CMK (cell line): ENCODE measurements around the gene OPA1.
A peak's percentile ranks its signal among the peaks of the same experiment; 100 is the strongest.

Experiments used
- DNase-seq: peaks from one replicate; pipeline ENCODE4 v3.0.0-alpha.2; 2010; ENCODE audit warnings: low read depth

The OPA1 gene, protein sequence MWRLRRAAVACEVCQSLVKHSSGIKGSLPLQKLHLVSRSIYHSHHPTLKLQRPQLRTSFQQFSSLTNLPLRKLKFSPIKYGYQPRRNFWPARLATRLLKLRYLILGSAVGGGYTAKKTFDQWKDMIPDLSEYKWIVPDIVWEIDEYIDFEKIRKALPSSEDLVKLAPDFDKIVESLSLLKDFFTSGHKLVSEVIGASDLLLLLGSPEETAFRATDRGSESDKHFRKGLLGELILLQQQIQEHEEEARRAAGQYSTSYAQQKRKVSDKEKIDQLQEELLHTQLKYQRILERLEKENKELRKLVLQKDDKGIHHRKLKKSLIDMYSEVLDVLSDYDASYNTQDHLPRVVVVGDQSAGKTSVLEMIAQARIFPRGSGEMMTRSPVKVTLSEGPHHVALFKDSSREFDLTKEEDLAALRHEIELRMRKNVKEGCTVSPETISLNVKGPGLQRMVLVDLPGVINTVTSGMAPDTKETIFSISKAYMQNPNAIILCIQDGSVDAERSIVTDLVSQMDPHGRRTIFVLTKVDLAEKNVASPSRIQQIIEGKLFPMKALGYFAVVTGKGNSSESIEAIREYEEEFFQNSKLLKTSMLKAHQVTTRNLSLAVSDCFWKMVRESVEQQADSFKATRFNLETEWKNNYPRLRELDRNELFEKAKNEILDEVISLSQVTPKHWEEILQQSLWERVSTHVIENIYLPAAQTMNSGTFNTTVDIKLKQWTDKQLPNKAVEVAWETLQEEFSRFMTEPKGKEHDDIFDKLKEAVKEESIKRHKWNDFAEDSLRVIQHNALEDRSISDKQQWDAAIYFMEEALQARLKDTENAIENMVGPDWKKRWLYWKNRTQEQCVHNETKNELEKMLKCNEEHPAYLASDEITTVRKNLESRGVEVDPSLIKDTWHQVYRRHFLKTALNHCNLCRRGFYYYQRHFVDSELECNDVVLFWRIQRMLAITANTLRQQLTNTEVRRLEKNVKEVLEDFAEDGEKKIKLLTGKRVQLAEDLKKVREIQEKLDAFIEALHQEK

DNA sequence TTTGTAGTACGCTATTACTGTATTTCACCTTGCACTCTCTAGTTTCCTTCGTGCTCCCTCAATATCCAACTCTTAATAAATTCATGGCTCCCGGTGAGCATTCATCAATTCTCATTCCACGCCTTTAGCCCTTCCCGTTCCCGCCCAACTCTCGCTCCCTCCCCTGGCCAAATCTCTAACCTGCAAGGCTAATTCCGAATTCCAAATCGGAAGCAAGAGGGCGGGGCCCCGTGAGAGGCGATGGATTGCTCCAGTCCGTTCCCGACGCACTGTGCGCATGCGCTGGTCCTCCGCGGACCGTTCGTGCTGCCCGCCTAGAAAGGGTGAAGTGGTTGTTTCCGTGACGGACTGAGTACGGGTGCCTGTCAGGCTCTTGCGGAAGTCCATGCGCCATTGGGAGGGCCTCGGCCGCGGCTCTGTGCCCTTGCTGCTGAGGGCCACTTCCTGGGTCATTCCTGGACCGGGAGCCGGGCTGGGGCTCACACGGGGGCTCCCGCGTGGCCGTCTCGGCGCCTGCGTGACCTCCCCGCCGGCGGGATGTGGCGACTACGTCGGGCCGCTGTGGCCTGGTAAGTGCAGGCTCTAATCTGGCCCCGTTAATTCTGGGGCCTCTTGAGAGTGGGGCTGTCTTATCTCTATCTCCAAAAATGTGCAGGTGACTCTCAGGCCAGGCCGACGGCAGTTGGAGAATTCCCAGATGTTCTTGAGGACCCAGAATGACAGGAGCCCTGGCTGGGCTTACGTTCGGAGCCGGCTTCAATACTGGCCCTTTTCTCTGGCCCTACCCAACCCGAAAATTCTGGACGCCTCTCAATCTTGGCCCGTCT is at the start of gene OPA1:
Gene OPA1 (plus strand): TSS at position 368 of the 827 bp plus-strand sequence. CDS start 170 bp downstream, at position 538.
- DNase-seq: peak; percentile 95

DNA sequence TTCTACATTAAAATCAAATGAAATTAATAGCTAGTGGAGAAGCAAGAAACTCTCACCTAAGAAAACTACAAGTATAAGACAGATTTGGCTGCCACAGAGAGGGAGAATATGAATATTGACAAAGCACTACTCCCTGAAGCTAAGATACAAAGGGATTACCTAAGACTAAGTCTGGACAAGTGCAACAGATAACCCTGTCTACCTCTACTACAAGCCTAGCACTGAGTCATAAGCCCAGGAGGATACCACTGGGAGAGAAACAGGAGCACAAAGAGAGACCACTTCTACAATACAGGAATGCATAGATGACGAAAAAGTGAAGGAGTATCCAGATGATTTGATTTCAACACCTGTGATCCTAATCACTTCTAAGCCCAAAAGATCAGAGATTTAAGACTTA is 48.7 kb upstream of the OPA1 start:
- DNase-seq: no peak

DNA sequence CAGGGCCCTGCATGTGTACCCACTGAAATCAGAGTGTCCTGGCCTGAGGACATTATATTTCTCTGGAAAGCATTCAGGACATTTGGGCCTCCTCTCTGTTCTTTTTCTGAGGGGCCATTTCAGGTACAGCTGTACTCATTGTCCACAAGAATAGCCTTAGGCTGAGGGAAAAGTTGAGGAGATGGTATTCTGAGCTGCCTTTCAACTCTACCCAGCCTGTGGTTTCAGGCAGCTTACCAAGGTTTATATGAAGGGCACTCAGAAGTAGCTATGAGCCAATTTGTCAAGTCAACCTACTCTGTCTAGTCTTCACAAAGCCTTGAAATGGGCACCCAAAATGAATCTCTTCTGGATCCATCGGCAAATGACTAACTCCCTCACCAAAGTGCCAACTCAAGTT is 47.7 kb upstream of the OPA1 start:
- no peak for DNase-seq

DNA sequence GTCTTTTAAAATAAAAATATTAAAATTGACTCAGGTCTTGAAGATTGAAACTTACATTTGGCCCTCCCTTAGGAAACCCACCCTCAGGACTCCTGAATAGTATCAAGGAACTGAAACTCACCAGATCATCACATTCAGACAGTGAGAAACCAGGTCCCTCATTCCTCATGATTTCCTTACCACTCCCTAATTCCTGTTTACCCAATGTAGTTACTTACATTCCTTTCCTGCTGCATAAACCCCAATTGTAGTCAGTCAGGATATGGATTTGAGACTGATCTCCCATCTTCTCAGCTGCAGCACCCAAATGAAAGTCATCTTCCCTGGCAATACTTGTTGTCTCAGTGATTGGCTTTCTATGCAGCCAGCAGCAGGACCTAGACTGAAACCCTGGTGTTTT is 46.9 kb upstream of the OPA1 start:
- no peak for DNase-seq

DNA sequence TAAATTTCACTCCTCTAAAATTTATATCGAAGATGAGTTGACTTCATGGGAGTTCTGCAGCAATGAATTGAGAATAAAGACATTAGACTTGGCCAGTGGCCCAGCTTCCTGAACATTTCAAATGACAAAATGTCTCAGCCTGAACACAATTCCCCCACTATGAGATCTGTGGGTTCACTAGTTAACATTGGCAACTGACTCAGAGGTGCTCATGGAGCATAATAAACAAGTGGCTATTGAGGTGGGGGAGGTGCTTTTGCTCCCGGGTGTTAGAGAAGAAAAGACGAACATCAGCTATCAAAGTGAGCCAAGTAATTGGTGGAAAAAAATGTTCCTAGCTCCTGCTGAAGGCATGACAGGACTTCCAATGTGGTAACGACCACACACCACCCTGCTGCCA is 44.6 kb upstream of the OPA1 start:
- no peak for DNase-seq

DNA sequence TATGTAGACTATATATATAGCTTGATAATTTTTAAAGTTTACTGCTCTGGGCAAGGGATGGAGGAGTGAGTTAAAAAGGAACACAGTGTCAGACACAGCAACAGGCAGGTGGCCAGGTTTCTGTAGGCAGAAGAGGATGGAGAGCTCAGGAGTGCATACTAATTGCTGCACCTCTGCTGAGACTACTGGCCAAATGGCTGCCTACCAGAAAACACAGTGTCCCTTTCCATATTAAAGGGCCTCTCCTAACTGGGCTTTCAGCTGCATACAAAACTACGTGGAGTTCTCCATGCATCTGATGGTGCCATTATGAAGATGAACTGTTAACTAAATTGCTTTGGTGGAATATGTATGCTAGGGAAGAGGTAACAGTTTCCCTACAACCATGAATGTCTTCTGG is 40.1 kb upstream of the OPA1 start:
- DNase-seq: no peak

DNA sequence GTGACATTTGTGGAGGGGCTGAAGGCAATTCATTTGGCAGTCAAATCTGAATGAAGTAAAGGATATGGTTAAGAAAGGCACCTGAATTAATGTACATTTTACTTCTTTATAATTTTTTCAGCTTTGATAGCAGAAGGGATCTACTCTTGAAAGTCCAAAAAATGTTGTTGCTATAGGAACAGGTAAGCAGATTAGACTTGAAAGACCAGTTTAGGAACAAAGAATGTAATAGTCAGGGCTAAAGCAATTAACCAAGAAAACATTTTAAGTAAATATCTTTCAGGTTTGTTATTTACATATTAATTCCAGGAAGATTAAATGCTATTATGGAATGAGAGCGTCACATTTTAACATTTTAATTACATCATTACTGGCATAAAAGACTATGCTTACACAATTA is 39.4 kb upstream of the OPA1 start:
- DNase-seq: no peak

DNA sequence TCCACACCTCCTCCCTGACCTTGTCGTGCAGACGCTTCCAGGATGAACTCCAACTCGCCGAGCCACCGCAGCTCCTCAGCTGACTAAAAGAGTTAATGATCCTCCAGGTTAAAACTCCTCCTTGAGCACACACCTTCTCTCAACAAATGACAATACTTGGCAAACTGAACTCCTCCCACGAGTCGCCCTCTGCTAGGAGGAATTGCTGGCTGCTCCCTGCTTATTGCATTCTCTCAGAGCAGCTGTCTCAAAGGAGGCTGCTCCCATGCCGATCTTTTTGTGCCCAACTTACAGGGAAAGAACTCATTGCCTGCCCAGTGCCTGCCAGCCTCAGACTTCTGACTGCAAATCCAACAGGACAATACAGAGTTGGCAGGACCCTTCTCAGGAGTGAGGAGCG is 38.2 kb upstream of the OPA1 start, which contains the start of gene ATP13A4:
Gene ATP13A4 (minus strand): TSS at position 85 of the 400 bp plus-strand sequence. CDS start 96 bp downstream, outside the sequence.
- no peak for DNase-seq

DNA sequence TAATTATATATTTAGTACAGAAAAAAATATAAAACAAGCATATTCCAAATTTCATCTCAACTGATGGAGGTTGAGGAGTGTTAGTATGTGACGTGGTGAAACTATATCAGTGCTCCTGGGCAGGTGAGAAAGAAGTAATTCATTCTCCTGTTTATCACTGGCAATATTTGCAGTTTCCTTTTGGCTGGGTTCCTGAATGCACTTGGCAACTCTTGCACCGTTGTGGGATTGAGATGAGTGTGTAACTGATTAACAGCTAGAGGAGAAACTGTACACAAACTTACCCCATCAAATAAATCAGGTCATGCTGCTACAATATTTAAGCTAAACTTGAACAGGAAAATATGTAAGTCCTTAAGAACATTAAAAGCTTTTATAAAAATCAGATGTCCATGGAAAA is 36.2 kb upstream of the OPA1 start:
- no peak for DNase-seq

DNA sequence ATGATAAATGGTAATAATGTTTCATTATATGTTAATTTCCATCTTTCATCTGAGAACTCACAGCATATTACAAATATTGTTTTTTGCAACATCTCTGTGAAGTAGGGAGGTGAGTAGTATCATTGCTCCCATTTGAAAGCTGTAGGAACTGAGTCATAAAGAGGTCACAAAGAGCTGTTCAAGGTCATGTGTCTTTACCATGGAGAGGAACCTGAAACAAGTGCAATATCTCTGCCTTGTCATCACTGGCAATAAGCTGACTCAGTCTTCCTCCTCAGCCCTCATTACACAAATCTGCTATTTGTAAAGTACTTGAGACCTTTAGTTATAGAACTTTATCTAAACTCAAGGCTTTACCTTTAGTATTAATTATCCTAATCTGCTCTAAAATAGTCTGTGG is 33.9 kb upstream of the OPA1 start:
- no peak for DNase-seq

DNA sequence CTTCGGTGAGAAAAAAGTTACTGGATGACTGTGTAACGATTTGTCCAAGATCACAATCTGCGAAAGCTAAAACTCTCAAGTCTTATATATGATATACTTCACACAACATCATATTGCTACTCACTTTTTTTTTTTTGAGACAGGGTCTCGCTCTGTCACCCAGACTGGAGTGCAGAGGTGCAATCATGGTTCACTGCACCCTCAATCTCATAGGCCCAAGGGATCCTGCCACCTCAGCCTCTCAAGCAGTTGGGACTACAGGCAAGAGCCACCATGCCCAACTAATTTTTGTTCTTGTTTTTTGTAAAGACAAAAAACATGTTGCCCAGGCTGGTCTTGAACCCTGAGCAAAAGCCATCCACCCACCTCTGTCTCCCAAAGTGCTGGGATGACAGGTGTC is 32.9 kb upstream of the OPA1 start:
- DNase-seq: no peak

DNA sequence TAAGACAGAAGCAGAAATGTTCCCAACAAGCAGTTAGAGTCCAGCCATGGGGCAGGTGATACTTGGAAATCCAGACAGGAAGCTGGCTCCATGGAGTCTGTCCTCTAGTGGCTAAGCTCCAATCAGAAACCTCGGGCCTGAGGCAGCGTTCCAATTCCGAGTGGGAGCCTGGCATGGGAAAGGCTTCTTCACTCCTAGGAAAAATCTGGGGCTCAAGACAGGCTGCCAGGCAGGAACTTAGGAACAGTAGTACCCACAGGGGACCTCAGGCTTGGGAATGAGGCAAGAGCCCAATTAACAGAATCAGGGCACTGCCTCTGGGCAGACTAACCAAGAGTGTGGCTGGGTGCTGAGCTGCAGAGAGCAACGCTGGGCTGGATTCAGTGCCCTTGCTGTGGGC is 32.1 kb upstream of the OPA1 start:
- no peak for DNase-seq

DNA sequence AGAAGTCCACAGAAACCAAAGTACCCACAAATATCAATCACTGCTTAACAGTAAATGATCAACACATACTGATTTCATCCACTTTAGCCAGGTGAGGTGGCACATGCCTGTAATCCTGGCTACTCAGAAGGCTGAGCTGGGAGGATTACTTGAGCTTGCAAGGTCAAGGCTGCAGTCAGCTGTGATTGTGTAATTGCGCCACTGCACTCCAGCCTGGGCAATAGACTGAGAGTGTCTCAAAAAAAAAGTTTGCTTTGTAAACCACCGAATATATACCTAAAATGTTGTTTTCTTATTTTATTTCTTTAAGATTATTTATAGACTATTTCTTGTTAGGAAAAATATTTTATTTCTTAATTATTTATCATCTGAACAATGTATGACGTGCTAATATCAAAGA is 29.6 kb upstream of the OPA1 start:
- DNase-seq: no peak

DNA sequence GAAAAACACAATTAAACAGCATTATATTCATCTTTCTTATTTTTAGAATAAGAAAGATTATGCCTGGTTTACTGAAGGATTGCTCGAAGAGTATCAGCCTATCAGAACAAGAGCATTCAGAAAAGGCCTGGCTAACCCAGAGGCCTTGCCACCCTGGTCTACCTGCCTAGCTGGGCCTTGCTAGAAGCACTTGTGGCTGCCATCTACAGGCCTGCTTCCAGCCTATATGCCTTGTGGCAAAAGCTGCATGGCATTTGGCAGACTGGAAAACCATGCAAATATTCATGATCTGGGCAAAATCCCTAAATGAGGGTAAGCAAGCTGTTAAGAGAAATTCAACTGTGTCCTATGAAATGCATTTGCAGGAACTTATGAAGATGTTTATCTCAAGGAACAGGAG is 29.0 kb upstream of the OPA1 start:
- DNase-seq: no peak

DNA sequence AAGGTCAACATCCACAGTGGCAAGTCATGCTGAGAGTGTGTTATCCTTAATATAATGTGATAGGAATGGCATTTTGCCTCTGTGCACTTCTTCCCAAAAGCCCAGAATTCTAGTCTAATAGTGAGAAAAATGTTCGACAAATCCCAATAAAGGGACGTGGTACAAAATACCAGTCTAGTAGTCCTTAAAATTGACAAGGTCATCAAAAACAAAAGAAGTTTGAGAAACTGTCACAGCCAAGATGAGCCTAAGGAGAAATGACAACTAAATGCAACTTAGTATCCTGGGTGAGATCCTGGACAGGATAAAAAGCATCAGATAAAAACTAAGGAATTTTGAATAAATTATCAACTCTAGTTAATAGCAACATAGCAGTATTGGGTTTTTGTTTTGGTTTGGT is 23.9 kb upstream of the OPA1 start:
- no peak for DNase-seq

DNA sequence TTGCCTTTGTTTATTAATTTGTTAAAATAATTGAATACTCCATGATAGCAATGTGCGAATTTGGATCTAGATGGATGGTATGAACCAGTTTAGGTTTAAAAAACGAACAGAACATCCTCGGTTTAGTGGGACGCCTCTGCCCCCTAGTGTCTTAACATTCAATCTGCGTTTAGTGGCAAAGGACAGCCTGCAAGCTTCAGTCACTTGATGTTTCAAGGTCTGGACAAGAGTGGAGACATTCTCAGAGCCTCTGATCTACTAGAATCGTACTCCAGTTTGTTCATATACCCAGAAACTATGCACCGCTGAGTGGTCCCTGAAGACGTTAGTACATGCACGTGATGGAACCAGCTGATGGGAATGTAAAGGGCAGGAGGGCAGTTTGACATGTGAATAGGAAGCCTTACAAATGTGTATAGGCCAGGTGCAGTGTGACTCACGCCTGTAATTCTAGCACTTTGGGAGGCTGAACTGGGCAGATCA is 20.5 kb upstream of the OPA1 start:
- DNase-seq: peak; percentile 29

DNA sequence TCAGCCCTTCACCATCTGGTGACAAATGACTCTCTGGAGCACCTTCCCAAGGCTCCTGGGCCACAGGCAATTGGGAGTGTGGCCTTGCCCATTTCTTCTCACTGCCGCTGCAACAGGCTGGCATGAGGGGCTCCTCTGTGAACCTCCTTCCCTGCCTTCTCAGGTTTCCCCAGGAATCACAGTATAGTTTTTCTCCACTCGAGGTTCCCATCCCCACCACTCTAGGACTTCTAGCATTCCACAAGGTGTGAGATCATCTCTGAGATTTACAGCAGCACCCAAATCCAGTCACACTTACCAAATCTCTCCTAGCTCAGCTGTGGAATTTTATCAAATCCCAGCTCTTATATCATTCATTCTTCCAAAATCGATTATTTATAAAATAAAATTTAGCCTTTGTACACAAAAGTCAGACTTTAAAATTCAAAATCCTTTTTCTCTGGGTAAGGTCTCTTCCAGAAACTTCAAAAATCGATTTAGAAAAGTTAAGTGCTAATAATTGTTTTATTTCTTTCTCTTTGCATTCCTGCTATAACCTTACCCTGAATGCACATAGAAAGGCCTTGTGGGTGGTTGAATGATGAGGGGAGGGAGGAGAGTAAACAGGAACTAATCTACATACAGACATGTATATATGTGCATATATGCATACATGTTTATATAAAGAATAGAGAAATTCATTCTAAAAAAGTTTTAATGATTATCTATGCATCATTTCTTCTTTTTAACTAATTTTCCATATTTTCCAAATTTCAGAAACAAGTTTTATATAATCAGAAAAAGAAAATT is 19.4 kb upstream of the OPA1 start:
- no peak for DNase-seq

DNA sequence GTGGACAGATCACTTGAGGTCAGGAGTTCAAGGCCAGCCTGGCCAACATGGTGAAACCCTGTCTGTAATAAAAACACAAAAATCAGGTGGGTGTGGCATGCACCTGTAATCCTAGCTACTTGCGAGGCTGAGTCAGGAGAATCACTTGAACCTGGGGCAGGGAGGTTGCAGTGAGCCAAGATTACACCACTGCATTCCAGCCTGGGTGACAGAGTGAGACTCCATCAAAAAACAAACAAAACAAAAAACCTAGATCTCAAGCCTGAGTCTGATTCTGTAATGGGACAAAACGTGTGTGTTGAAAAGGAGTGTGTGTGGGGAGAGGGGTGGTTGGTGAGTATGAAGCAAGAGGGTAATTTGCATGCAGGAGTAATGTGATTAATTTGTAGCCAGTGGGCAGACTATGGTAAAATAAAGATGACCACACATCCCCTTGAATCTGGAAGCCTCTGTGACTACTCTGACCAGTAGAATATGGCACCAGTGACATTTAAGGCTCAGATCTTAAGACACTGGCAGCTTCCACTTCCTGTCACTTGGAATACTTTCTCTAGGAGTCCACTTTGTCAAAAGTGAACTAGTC is 18.4 kb upstream of the OPA1 start:
- no peak for DNase-seq

DNA sequence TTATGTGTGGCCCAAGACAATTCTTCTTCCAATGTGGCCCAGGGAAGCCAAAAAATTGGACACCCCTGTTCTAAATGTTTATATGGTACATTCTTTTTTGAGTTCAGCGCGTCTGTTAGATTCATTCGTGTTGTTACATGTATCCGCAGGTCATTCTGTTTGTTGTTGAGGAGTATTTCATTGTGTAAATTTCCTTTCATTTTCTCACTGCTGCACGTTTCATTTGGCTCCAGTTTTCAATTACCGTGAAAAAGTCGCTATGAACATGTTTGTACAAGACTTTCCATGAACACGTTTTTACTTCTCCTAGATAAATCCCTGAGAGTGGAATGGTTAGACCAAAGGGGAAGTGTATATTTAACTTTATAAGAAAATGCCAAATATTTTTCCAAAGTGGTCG is 7.5 kb upstream of the OPA1 start:
- no peak for DNase-seq

DNA sequence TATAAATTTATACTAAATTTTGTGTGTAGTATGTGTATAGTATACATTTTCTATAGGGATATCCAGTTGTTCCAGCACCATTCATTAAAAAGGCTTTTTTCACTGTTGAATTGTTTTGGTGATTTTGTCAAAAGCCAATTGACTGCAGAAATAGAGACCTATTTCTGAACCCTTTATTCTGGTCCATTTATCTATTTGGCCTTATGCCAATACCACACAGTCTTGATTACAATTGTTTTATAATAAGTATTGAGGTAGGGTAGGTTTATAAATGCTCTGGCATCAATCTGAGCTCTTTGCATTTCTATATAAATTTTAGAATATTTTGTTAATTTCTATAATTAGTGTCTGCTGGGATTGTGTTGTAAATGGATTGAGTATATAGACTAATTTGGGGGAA is 6.5 kb upstream of the OPA1 start:
- no peak for DNase-seq

DNA sequence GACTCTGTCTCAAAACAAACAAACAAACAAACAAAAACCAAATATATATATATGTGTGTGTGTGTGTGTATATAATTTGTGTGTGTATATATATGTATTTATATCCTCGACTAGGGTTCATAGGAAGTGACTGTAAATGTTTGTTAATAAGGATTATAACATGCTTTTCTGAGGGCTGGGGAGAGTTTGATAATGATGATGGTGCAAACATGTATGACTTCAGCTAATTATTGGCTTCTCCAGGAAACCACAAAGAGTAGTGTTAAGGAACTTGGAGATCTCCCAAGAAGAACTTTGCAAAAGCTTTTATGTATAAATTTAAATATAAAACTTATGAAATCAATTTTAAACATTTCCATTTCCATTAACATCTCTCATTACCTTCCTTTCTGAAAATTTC is 3.9 kb upstream of the OPA1 start:
- no peak for DNase-seq
